HepG2 (cell line): ENCODE results near the gene INHBA. TPM values are rescaled to one million over a fixed set of nuclear protein-coding genes. Genes with fewer than 3 reads are reported as not detected.

Experiments used
- ATAC-seq: fragments of 200-7000 bp; cut with Tn5 transposase; 3 replicates; pipeline ENCODE4 v1.9.1; 2020; ENCODE audit warnings: mild to moderate bottlenecking, moderate library complexity
- BruUV-seq: library from RNA; stranded (reverse); fragments of 400-500 nt; replicated peaks from 2 replicates; lab custom pipeline; 2021; lab: Mats Ljungman, UMichigan
- CTCF ChIA-PET: fragments of 300-600 bp; formaldehyde crosslinking; extraction: SDS; loops from one replicate; lab custom pipeline; 2021; ENCODE audit warnings: low total read pairs, inconsistent platforms, low intra/inter-chr PET ratio; lab: Yijun Ruan, JAX
- POLR2A ChIA-PET: fragments of 350-600 bp; sonication (Branson Sonifier 250); formaldehyde crosslinking; loops from one replicate; lab custom pipeline; 2020; ENCODE audit warnings: antibody characterized with exemption, inconsistent platforms; lab: Yijun Ruan, JAX
- DNase-seq: peaks from one replicate; pipeline ENCODE4 v3.0.0-alpha.2; 2015; ENCODE audit warnings: low spot score
- FAIRE-seq: peaks from 3 replicates; lab custom pipeline; 2011; peaks lifted over from hg19 to GRCh38; lab: Jason Lieb, UNC
- H2AFZ ChIP-seq: one replicate; pipeline ENCODE4 v1.6.1; 2011; ENCODE audit warnings: low read length, inconsistent platforms
- H3K27ac ChIP-seq: fragments of 300-600 bp; 3 replicates; pipeline ENCODE4 v1.8.0; 2011; ENCODE audit warnings: mixed run types, mild to moderate bottlenecking, mixed read lengths, low read length, inconsistent platforms; ENCODE audit not compliant: insufficient read depth; ENCODE audit errors: extremely low read length
- H3K27me3 ChIP-seq, 2 experiments: fragments of 200-600 bp in 1 of 2; 2 replicates in 1 of 2; 3 replicates in 1 of 2; pipeline versions ENCODE4 v1.6.0 to v1.8.0; 2011; ENCODE audit warnings: low read length in 2 of 2, mild to moderate bottlenecking in 2 of 2, moderate library complexity in 2 of 2, inconsistent platforms in 1 of 2; ENCODE audit not compliant: insufficient read depth in 2 of 2, control insufficient read depth in 1 of 2
- H3K36me3 ChIP-seq, 2 experiments: fragments of 200-600 bp in 1 of 2; replicated peaks in 1 of 2; 2 replicates in 1 of 2; 3 replicates in 1 of 2; pipeline versions ENCODE4 v1.5.1 to v1.8.0; 2011; ENCODE audit warnings: low read length in 2 of 2, inconsistent platforms in 1 of 2; ENCODE audit not compliant: insufficient read depth in 2 of 2, control insufficient read depth in 1 of 2
- H3K4me1 ChIP-seq: 2 replicates; pipeline ENCODE4 v1.5.1; 2012; ENCODE audit warnings: low read length, inconsistent platforms; ENCODE audit not compliant: insufficient read depth
- H3K4me2 ChIP-seq: 2 replicates; pipeline ENCODE4 v1.6.0; 2011; ENCODE audit warnings: low read depth, low read length, inconsistent platforms
- H3K4me3 ChIP-seq, 3 experiments: fragments of 200-600 bp in 1 of 3; sonication (generic), shearing (Covaris generic) in 1 of 3; replicated peaks in 1 of 3; 2 replicates each; pipeline ENCODE4 v1.5.1; 2011 to 2016; ENCODE audit warnings: low read length in 3 of 3, inconsistent platforms in 2 of 3, low read depth in 2 of 3, mild to moderate bottlenecking in 2 of 3, control low read depth in 1 of 3, mixed read lengths in 1 of 3; ENCODE audit not compliant: insufficient read depth in 1 of 3
- H3K79me2 ChIP-seq: one replicate; pipeline ENCODE4 v1.6.1; 2011; ENCODE audit warnings: low read length, inconsistent platforms; ENCODE audit not compliant: insufficient read depth
- H3K9ac ChIP-seq: 2 replicates; pipeline ENCODE4 v1.6.0; 2011; ENCODE audit warnings: mild to moderate bottlenecking, low read depth, low read length, inconsistent platforms; ENCODE audit not compliant: insufficient read depth
- H3K9me3 ChIP-seq: 2 replicates; pipeline ENCODE4 v1.5.1; 2012; ENCODE audit warnings: mild to moderate bottlenecking, low read length
- H4K20me1 ChIP-seq: 2 replicates; pipeline ENCODE4 v1.6.0; 2011; ENCODE audit warnings: inconsistent platforms, mild to moderate bottlenecking, low read length, moderate library complexity; ENCODE audit not compliant: insufficient read depth
- CBX2 ChIP-seq, 2 experiments: fragments of 200-600 bp in 1 of 2; sonication (generic); formaldehyde crosslinking in 1 of 2; IDR thresholded peaks; 2 replicates each; pipeline versions ENCODE4 v1.7.0 to v1.8.1; 2018 to 2022; ENCODE audit warnings: low read depth in 2 of 2, low read length in 1 of 2, mild to moderate bottlenecking in 1 of 2, missing genetic modification reagents in 1 of 2
- ONECUT2 ChIP-seq: sonication (generic); formaldehyde crosslinking; IDR thresholded peaks from 2 replicates; pipeline ENCODE4 v1.4.0; 2020; ENCODE audit warnings: missing genetic modification reagents
- RAD21 ChIP-seq: fragments of 450-650 bp; formaldehyde crosslinking; IDR thresholded peaks from 2 replicates; pipeline ENCODE4 v1.5.0; 2020; ENCODE audit warnings: mild to moderate bottlenecking
- STAG1 ChIP-seq: sonication (generic); formaldehyde crosslinking; IDR thresholded peaks from 2 replicates; pipeline ENCODE4 v1.4.0; 2020; ENCODE audit warnings: missing genetic modification reagents
- WGBS: methylation state at CpG from one replicate; pipeline ENCODE4 v1.1.6; 2017; ENCODE audit warnings: low lambda C conversion rate; 5-methylcytosine and 5-hydroxymethylcytosine counted together
- in situ Hi-C: cut with HindIII; loops from 2 replicates; pipeline ENCODE4 v1.10.0; 2017; ENCODE audit warnings: low pct_unique_long_range_greater_than_20kb; ENCODE audit not compliant: extremely low pct_ligation_motif_present
- intact Hi-C: fragments of 100-400 bp; cut with micrococcal nuclease; formaldehyde crosslinking; loops from one replicate; pipeline ENCODE4 v1.10.0; 2022; ENCODE audit not compliant: unreplicated experiment
- polyA plus RNA-seq, 8 experiments: library from polyadenylated mRNA; depleted of rRNA in 3 of 8; stranded (reverse) in 7 of 8; unstranded in 1 of 8; fragments of >200 nt; fragmentation: Illumina TruSeq in 4 of 8; extraction: Trizol in 4 of 8; gene quantifications; 2 replicates each; pipeline versions ENCODE4 v1.2.1 to v1.2.3, GENCODE V29; 2011 to 2016; ENCODE audit warnings: low read depth in 4 of 8, missing spikeins in 1 of 8, mixed read lengths in 1 of 8; ENCODE audit not compliant: insufficient read depth in 1 of 8
- total RNA-seq, 5 experiments: library from RNA; depleted of rRNA; stranded (reverse); fragments of >200 nt; fragmentation: Illumina TruSeq; extraction: Trizol; gene quantifications; 2 replicates each; pipeline ENCODE4 v1.2.3, GENCODE V29; 2016; ENCODE audit warnings: low read depth in 1 of 5
- TF ChIP-seq, protein P1 (sequence below): IDR thresholded peaks from 2 replicates; pipeline ENCODE4 v1.6.1; 2012; ENCODE audit warnings: low read depth, low read length, improper control_type of control experiment
- TF ChIP-seq, protein P2 (sequence below): sonication (generic); formaldehyde crosslinking; IDR thresholded peaks from 2 replicates; pipeline ENCODE4 v1.5.0; 2020; ENCODE audit warnings: mild to moderate bottlenecking, missing genetic modification reagents, moderate library complexity
- TF ChIP-seq, protein P3 (sequence below): sonication (generic); formaldehyde crosslinking; IDR thresholded peaks from 2 replicates; pipeline ENCODE4 v1.4.0; 2020; ENCODE audit warnings: missing genetic modification reagents, borderline replicate concordance

Gene INHBA
- total and polyA plus RNA-seq, 2 of the 13 experiments (the other 11 are each of a cell fraction or from before 2014, with no cell fraction given), result not detected

DNA sequence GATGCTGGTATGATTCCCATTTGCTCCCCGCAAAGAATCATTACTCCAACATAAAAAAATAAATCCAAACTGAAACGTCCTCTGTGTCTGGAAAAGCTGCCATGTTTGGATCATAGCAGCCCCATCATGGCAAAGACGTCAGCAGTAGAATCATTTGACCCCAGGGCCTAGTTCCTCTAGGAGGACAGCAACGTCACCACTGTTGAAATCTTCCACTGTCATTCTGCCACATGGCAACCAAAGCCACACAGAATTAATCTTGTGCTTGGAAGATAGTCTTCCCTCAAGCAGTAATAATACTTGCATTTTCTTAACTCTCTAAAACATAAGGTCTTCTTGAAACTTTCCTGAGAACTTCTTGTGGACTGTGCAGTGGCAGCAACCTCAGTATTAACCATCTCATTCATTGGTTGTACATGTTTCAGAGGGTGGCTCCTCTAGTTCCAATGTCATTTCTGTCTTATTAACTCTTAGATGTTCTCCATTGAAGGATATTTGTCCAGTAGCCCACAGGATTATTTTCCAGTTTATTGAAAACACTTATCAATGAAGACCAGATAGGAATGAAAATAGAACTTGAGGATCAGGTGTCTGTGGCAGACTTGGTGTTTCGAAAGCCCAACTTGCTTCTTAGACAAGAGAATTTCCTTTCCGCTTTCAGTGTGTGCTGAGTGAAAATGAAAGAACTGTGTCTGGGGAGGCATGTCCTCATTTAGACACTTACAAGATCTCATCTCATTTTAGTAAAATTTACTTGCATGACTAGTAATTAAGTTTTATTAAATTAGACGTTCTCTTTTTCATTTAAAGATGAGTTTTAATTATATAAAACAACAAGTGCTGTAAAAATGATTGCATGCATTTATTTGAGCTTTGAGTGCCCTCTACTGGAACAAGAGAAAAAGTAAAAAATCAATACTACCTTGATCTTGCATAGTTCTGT is 28.9 kb upstream of the INHBA start:
- Histone ChIP-seq H3K27me3 (no peaks in the 10 kb centered on the region), H3K4me1 (no peaks in the 10 kb centered on the region), H3K79me2 (no peaks in the 10 kb centered on the region), H3K36me3 (no peaks in the 10 kb centered on the region), H3K9ac (no peak overlapping the region)
- no peak for ATAC-seq
- in situ Hi-C loops (no loop called here), intact Hi-C loops (no loop called here)
- CTCF ChIA-PET, result interaction anchor here (1.2 kb wide), 1 partner anchor 1499 kb away, joined by 3 read pairs; no protein-coding TSS in a partner anchor
- no peak for FAIRE-seq
- TF ChIP-seq, protein P1, sequence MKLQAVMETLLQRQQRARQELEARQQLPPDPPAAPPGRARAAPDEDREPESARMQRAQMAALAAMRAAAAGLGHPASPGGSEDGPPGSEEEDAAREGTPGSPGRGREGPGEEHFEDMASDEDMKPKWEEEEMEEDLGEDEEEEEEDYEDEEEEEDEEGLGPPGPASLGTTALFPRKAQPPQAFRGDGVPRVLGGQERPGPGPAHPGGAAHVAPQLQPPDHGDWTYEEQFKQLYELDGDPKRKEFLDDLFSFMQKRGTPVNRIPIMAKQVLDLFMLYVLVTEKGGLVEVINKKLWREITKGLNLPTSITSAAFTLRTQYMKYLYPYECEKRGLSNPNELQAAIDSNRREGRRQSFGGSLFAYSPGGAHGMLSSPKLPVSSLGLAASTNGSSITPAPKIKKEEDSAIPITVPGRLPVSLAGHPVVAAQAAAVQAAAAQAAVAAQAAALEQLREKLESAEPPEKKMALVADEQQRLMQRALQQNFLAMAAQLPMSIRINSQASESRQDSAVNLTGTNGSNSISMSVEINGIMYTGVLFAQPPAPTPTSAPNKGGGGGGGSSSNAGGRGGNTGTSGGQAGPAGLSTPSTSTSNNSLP, result peak; percentile 69; the same call in 1 of the 2 replicates
- TF ChIP-seq CBX2 (IDR thresholded peaks at IDR 0.05; ENCODE audit: low read depth, low read length), result no peak
- TF ChIP-seq CBX2 (CRISPR knock-in tag; IDR thresholded peaks at IDR 0.05; ENCODE audit: low read depth), result no peak
- TF ChIP-seq STAG1, result peak; percentile 57
- TF ChIP-seq ONECUT2 (CRISPR knock-in tag), result peak; percentile 94
- TF ChIP-seq, protein P2, sequence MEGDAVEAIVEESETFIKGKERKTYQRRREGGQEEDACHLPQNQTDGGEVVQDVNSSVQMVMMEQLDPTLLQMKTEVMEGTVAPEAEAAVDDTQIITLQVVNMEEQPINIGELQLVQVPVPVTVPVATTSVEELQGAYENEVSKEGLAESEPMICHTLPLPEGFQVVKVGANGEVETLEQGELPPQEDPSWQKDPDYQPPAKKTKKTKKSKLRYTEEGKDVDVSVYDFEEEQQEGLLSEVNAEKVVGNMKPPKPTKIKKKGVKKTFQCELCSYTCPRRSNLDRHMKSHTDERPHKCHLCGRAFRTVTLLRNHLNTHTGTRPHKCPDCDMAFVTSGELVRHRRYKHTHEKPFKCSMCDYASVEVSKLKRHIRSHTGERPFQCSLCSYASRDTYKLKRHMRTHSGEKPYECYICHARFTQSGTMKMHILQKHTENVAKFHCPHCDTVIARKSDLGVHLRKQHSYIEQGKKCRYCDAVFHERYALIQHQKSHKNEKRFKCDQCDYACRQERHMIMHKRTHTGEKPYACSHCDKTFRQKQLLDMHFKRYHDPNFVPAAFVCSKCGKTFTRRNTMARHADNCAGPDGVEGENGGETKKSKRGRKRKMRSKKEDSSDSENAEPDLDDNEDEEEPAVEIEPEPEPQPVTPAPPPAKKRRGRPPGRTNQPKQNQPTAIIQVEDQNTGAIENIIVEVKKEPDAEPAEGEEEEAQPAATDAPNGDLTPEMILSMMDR (CRISPR knock-in tag), result peak; percentile 35; the same call in 1 of the 2 replicates
- TF ChIP-seq, protein P3, sequence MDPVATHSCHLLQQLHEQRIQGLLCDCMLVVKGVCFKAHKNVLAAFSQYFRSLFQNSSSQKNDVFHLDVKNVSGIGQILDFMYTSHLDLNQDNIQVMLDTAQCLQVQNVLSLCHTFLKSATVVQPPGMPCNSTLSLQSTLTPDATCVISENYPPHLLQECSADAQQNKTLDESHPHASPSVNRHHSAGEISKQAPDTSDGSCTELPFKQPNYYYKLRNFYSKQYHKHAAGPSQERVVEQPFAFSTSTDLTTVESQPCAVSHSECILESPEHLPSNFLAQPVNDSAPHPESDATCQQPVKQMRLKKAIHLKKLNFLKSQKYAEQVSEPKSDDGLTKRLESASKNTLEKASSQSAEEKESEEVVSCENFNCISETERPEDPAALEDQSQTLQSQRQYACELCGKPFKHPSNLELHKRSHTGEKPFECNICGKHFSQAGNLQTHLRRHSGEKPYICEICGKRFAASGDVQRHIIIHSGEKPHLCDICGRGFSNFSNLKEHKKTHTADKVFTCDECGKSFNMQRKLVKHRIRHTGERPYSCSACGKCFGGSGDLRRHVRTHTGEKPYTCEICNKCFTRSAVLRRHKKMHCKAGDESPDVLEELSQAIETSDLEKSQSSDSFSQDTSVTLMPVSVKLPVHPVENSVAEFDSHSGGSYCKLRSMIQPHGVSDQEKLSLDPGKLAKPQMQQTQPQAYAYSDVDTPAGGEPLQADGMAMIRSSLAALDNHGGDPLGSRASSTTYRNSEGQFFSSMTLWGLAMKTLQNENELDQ (CRISPR knock-in tag), result no peak
- TF ChIP-seq RAD21, result 0 out of 2 replicates have a peak, but pooled peaks have one; percentile 30
- TF ChIP-seq, all 625 proteins: peak for 5
- H2AFZ ChIP-seq, result no peak overlapping the region
- H3K4me3 ChIP-seq, result no peak overlapping the region
- H4K20me1 ChIP-seq, result no peaks in the 10 kb centered on the region
- BruUV-seq, result no TSS peak
- WGBS, result 31% methylated on average over 7 of the region's 7 CpGs
- no peak overlapping the region for H3K27ac ChIP-seq
- POLR2A ChIA-PET, result no interaction called here
- H3K4me2 ChIP-seq, result no peak overlapping the region
- H3K9me3 ChIP-seq, result no peaks in the 10 kb centered on the region
- no peak for DNase-seq
